ENCODE results near the gene VPS13A.
"Not testable (repeated sequence)": the region's sequence is repeated elsewhere in the genome, so short reads cannot be mapped to it uniquely, and the experiment has no call there.

Gene VPS13A

DNA sequence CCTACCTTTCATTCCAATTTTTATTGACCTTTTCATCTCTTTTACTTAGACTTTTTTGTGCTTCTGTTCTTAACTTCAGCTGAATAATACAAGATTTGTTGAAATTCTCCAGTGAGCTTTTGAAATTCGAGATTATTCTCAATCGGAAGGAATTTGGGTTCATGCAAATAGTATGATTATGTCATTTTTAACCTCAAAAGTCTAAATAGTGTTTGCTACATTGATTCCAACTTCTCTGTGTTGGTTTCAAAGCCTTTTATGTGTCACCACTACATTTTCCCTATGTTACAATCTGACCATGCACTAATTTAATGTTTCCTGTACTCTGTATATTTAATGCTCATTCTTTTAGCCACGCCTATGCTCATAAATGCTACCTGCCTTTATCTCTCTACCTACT, 44.1 kb downstream of the VPS13A start:
- H3K4me3 Mint-ChIP-seq = no peak overlapping the region
- H3K9me3 Mint-ChIP-seq = no peaks in the 10 kb centered on the region
- H3K27me3 Mint-ChIP-seq = no peaks in the 10 kb centered on the region

DNA sequence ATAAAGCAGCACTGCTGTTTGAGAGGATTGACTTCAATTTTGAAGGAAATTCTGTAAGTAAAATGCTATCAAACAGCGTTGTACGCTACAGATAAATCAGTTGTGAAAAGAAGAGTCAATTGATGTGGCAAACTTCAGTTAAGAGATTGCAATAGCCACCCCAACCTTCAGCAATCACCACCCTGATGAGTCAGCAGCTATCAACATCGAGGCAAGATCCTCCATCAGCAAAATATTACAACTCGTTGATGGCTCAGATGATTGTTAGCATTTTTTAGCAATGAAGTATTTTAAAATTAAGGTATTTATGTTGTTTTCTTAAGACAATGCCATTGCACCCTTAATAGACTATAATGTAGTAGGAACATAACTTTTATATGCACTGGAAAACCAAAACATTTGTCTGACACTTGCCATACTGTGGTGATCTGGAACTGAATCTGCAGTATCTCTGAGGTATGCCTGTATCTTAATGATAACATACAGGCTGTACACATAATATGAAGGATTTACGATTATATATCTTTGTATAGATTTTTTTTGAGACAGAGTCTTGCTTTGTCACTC, 47.5 kb downstream of the VPS13A start:
- Mint-ChIP-seq H3K4me1 (no peaks in the 10 kb centered on the region), H3K27ac (no peak overlapping the region), H3K27me3 (no peaks in the 10 kb centered on the region), H3K4me3 (no peak overlapping the region), H3K9me3 (peaks cover 1% of the 10 kb centered on the region), H3K36me3 (peaks cover 36% of the 10 kb centered on the region)
- no peak for DNase-seq (ENCODE audit: low spot score in 2 of 2)
- ATAC-seq (ENCODE audit: low read depth) = no peak

More for the DNA sequence above, 44.1 kb downstream of the VPS13A start:
- H3K36me3 Mint-ChIP-seq = peaks cover 33% of the 10 kb centered on the region
- H3K27ac Mint-ChIP-seq = no peak overlapping the region
- DNase-seq (ENCODE audit: low spot score in 2 of 2) (no peak), ATAC-seq (ENCODE audit: low read depth) (no peak)
- no peaks in the 10 kb centered on the region for H3K4me1 Mint-ChIP-seq

DNA sequence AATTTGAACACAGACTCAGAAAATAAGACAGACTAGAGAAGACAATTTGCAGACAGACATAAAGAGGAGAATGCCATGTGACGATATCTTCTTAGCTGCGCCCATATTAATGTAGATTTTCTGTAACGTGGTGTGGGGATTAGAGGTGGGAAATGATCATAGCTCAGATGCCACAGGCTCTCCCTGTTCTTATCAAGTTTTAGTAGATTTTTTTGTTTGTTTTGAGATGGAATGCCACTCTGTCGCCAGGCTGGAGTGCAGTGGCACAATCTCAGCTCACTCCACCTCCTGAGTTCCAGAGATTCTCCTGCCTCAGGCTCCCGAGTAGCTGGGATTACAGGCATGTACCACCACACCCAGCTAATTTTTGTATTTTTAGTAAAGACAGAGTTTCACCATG, 59.4 kb downstream of the VPS13A start:
- Mint-ChIP-seq H3K9me3 (peaks cover 2% of the 10 kb centered on the region), H3K27ac (no peak overlapping the region), H3K36me3 (peaks cover 24% of the 10 kb centered on the region), H3K27me3 (no peaks in the 10 kb centered on the region), H3K4me3 (no peak overlapping the region), H3K4me1 (no peaks in the 10 kb centered on the region)
- no peak for ATAC-seq (ENCODE audit: low read depth)
- DNase-seq (ENCODE audit: low spot score in 2 of 2) = no peak

DNA sequence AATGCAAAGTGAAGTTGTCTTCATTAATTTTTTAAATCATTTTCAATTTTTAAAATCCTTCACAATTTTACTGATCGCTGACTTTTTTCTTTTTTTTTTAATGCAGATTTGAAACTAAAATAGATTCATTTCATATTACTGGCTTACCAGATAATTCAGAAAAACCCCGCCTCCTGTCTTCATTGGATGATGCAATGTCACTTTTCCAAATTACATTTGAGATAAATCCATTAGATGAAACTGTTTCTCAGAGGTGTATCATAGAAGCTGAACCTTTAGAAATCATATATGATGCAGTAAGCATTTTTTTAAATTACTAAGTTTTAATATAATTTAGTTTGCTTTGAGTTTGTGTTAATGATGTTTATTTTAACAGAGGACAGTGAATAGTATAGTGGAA, 60.6 kb downstream of the VPS13A start:
- no peaks in the 10 kb centered on the region for H3K4me1 Mint-ChIP-seq
- DNase-seq (ENCODE audit: low spot score in 2 of 2) (no peak), ATAC-seq (ENCODE audit: low read depth) (no peak)
- peaks cover 20% of the 10 kb centered on the region for H3K36me3 Mint-ChIP-seq
- no peak overlapping the region for H3K27ac Mint-ChIP-seq
- H3K4me3 Mint-ChIP-seq = no peak overlapping the region
- H3K9me3 Mint-ChIP-seq = no peaks in the 10 kb centered on the region
- H3K27me3 Mint-ChIP-seq = no peaks in the 10 kb centered on the region

DNA sequence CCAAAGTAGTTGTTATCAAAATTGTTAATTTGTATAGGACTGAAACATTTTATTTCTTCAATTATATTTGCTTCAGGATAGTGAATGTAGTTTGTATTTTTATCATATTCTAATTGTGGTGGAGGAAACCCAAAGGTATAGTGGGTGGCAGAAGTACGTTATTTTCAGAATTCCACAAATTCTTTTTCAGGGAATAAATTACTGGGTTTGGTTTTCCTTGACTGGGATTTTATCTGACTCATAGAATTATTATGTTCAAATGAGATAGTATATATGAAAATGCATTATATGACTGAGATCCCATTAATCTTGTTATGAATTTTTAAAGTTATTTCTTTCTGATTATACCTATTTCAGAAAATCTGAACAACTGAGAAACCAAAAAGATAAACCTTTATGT, 73.7 kb downstream of the VPS13A start:
- Mint-ChIP-seq H3K4me1 (no peaks in the 10 kb centered on the region), H3K4me3 (no peak overlapping the region), H3K9me3 (peaks cover 6% of the 10 kb centered on the region), H3K27me3 (no peaks in the 10 kb centered on the region), H3K36me3 (peaks cover 29% of the 10 kb centered on the region), H3K27ac (no peak overlapping the region)
- DNase-seq (ENCODE audit: low spot score in 2 of 2) (no peak), ATAC-seq (ENCODE audit: low read depth) (no peak)

DNA sequence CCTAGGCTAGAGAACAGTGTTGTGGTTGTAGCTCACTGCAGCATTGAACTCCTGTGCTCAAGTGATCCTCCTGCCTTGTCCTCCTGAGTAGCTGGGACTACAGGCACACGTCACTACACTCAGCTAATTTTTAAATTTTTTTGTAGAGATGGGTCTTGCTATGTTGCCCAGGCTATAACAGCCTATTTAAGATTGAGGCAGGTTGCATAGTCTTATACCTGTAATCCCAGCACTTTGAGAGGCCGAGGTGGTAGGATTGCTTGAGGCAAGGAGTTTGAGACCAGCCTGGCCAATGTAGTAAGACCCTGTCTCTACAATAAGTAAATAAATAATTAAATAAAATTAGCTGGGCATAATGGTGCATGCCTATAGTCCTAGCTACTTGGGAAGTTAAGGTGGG, 79.9 kb downstream of the VPS13A start:
- H3K27me3 Mint-ChIP-seq = no peaks in the 10 kb centered on the region
- H3K27ac Mint-ChIP-seq = no peak overlapping the region
- H3K9me3 Mint-ChIP-seq = peaks cover 13% of the 10 kb centered on the region

DNA sequence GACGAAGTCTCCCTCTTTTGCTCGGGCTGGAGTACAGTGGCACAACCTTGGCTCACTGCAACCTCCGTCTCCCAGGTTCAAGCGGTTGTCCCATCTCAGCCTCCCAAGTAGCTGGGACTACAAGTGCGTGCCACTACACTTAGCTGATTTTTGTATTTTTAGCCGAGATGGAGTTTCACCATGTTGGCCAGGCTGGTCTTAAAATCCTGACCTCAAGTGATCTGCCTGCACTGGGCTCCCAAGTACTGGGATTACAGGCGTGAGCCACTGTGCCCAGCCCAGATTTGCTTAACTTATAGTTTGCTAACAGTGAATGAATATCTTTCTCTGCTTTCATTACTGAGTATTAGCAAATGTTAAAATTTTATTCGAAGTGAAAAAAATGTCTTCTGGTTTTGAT, 84.3 kb downstream of the VPS13A start:
- H3K4me3 Mint-ChIP-seq = no peak overlapping the region
- peaks cover 9% of the 10 kb centered on the region for H3K9me3 Mint-ChIP-seq
- DNase-seq (ENCODE audit: low spot score in 2 of 2) (no peak), ATAC-seq (ENCODE audit: low read depth) (no peak)
- H3K4me1 Mint-ChIP-seq = no peaks in the 10 kb centered on the region
- no peaks in the 10 kb centered on the region for H3K27me3 Mint-ChIP-seq
- no peak overlapping the region for H3K27ac Mint-ChIP-seq
- peaks cover 47% of the 10 kb centered on the region for H3K36me3 Mint-ChIP-seq

More for the DNA sequence above, 79.9 kb downstream of the VPS13A start:
- ATAC-seq (ENCODE audit: low read depth) (no peak), DNase-seq (ENCODE audit: low spot score in 2 of 2) (no peak)
- Mint-ChIP-seq H3K36me3 (peaks cover 40% of the 10 kb centered on the region), H3K4me3 (no peak overlapping the region), H3K4me1 (no peaks in the 10 kb centered on the region)

DNA sequence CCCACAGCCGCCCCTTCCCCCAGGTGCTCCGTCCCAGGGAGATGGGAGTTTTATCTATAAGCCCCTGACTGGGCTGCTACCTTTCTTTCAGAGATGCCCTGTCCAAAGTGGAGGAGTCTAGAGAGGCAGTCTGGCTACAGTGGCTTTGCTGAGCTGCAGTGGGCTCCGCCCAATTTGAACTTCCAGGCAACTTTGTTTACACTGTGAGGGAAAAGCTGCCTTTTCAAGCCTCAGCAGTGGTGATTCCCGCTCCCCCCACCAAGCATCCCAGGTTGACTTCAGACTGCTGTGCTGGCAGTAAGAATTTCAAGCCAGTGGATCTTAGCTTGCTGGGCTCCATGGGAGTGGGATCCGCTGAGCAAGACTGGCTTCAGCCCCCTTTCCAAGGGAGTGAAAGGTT, 90.4 kb downstream of the VPS13A start:
- not testable (repeated sequence) for ATAC-seq (ENCODE audit: low read depth); H3K27ac Mint-ChIP-seq; H3K27me3 Mint-ChIP-seq; DNase-seq (ENCODE audit: low spot score in 2 of 2); H3K4me1 Mint-ChIP-seq; H3K4me3 Mint-ChIP-seq; H3K9me3 Mint-ChIP-seq
- peaks cover 41% of the 10 kb centered on the region for H3K36me3 Mint-ChIP-seq

DNA sequence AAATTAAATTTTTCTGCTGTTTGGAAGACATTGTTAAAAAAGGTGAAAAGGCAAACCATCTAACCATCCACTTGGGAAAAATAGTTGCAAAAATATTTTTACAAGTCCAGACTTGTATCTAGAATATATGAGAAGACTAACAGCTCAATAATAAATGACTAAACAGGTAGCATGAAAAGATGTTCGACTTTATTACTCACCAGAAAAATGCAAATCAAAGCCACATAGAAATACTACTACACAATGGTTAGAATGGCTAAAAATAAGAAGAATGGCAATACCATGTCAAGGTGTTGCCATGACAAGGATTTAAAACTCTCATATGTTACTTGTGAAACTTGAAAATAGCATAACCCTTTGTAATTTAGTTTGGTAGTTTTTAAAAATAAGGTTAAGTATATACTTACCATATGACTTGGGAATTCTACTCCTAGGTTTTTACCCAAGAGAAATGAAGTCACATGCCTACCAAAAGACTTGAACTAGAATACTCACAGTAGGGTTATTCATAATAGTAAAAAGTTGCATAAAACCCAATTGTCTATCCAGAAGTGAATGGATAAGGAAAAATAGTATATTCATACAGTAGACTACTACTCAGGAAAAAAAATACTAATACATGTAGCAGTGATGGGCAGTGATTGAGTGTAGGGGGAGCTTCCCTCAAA, 93.8 kb downstream of the VPS13A start:
- Mint-ChIP-seq H3K36me3 (peaks cover 19% of the 10 kb centered on the region), H3K4me3 (no peak overlapping the region), H3K4me1 (no peaks in the 10 kb centered on the region), H3K9me3 (no peaks in the 10 kb centered on the region), H3K27ac (no peak overlapping the region), H3K27me3 (no peaks in the 10 kb centered on the region)
- no peak for ATAC-seq (ENCODE audit: low read depth)
- DNase-seq (ENCODE audit: low spot score in 2 of 2) = no peak

DNA sequence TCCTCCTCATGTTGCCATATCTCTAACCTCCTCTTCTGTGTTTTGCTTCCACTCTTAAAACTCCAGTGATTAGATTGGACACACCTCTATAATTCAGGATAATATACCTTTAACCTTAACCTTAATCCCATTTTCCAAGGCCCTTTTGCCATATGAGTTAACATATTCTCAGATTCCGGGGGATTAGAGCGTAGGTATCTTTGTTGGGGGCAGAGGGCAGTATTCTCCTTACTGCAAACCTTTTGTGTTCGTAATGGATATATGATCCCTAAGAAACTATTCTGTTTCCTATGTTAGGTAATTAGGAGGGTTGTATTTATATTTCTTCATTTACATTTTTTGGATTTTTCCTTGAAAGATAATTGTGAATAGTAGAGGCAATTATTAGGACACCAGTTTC, 99.5 kb downstream of the VPS13A start:
- peaks cover 15% of the 10 kb centered on the region for H3K36me3 Mint-ChIP-seq
- H3K27me3 Mint-ChIP-seq = no peaks in the 10 kb centered on the region
- no peak overlapping the region for H3K27ac Mint-ChIP-seq
- peaks cover 2% of the 10 kb centered on the region for H3K4me1 Mint-ChIP-seq
- H3K4me3 Mint-ChIP-seq = no peak overlapping the region
- H3K9me3 Mint-ChIP-seq = no peaks in the 10 kb centered on the region
- ATAC-seq (ENCODE audit: low read depth) = no peak
- DNase-seq (ENCODE audit: low spot score in 2 of 2) = no peak

DNA sequence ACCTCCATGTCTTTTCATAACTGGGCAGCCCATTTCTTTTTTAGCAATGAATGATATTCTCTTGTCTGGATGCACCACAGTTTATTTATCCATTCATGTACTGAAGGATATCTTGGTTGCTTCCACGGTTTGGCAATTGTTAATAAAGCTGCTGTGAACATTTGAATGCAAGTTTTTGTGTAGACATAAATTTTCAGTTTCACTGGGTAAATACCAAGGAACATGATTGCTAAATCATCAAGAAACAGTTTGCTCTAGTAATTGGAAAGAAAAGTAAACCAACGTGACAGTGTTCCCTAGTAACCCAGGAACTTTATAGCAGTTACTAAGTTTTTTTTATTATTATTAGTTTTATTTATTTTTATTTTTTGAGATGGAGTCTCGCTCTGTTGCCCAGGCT, 100.4 kb downstream of the VPS13A start:
- H3K4me1 Mint-ChIP-seq = peaks cover 2% of the 10 kb centered on the region
- DNase-seq (ENCODE audit: low spot score in 2 of 2) = no peak
- no peaks in the 10 kb centered on the region for H3K9me3 Mint-ChIP-seq
- peaks cover 12% of the 10 kb centered on the region for H3K36me3 Mint-ChIP-seq
- H3K27me3 Mint-ChIP-seq = no peaks in the 10 kb centered on the region
- no peak overlapping the region for H3K27ac Mint-ChIP-seq
- no peak for ATAC-seq (ENCODE audit: low read depth)
- H3K4me3 Mint-ChIP-seq = no peak overlapping the region

DNA sequence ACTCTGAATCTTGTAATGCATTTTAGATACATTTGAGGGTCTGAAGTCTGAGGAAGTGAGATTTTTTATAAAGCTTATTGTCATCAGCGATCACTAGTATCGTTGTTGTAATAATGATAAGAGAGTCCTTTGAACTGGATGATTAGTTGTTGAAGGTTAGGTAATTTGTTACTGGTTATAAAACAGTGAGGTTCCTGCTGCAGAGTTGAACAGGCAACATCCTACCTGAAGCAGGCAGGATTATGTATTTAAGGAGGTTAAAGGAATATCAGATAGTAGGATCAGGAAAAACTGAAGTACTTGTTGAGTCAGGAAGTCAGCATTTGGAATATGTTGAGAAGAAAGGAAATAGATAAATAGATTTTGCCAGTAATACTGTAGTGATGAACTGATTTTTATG, 106.7 kb downstream of the VPS13A start:
- ATAC-seq (ENCODE audit: low read depth) (no peak), DNase-seq (ENCODE audit: low spot score in 2 of 2) (no peak)
- Mint-ChIP-seq H3K27me3 (no peaks in the 10 kb centered on the region), H3K27ac (peak overlapping the region; percentile 58), H3K4me1 (peaks cover 2% of the 10 kb centered on the region), H3K4me3 (no peak overlapping the region), H3K9me3 (peaks cover 14% of the 10 kb centered on the region), H3K36me3 (peaks cover 40% of the 10 kb centered on the region)

DNA sequence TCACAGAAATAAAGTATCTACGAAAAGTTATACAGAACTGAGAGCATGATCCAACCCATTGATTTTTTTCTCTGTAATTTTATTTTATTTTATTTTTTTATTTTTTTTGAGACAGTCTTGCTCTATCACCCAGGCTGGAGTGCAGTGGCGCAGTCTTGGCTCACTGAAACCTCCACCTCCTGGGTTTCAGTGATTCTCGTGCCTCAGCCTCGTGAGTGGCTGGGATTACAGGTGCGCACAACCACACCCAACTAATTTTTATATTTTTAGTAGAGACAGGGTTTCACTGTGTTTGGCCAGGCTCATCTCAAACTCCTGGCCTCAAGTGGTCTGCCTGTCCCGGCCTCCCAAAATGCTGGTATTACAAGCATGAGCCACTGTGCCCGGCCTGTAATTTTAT, 107.3 kb downstream of the VPS13A start:
- no peaks in the 10 kb centered on the region for H3K4me1 Mint-ChIP-seq
- peaks cover 39% of the 10 kb centered on the region for H3K36me3 Mint-ChIP-seq
- H3K27ac Mint-ChIP-seq = no peak overlapping the region
- DNase-seq (ENCODE audit: low spot score in 2 of 2) (no peak), ATAC-seq (ENCODE audit: low read depth) (no peak)
- H3K9me3 Mint-ChIP-seq = peaks cover 14% of the 10 kb centered on the region
- H3K4me3 Mint-ChIP-seq = no peak overlapping the region
- H3K27me3 Mint-ChIP-seq = no peaks in the 10 kb centered on the region

DNA sequence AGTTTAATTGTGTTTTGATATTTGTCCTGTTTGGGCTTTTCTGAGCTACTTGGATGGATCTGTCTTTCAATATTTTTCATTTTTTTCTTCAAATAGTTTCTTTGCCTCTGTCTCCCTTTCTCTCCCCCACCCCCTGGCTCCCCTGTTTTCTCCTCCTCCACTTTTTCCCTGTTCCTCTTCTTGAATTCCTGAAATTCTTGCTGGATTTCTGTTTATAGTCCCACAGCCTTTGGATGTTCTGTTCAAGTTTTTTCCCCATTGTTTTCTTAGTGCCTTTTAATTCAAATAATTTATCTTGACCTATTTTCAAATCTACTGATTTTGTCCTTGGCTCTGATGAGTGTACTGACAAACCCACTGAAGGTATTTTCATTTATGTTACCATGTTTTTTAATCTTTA, 113.0 kb downstream of the VPS13A start:
- peaks cover 42% of the 10 kb centered on the region for H3K36me3 Mint-ChIP-seq
- H3K27me3 Mint-ChIP-seq = no peaks in the 10 kb centered on the region
- DNase-seq (ENCODE audit: low spot score in 2 of 2) (no peak), ATAC-seq (ENCODE audit: low read depth) (no peak)
- peaks cover 14% of the 10 kb centered on the region for H3K9me3 Mint-ChIP-seq
- H3K27ac Mint-ChIP-seq = no peak overlapping the region
- H3K4me1 Mint-ChIP-seq = peaks cover 2% of the 10 kb centered on the region
- no peak overlapping the region for H3K4me3 Mint-ChIP-seq

DNA sequence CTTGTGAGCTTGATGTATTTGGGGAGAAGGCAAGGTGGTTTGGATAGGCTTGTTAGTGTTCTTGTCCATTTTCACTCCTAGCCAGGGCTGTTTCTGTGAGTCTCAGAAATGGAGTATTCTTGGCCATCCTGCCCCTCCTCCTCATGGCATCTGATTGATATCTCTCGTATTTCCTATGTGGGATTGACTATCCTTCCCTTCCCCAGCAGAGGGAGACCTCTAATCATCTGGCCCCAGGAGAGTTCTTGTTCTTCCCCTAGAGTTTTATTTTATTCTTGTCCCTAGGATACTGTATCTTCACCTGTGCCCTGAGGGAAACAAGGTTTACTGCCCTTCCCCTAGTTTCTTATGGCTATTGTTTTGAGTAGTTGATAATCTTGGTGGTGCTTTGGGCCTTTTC, 114.4 kb downstream of the VPS13A start:
- Mint-ChIP-seq H3K27me3 (no peaks in the 10 kb centered on the region), H3K4me1 (peaks cover 2% of the 10 kb centered on the region), H3K9me3 (peaks cover 14% of the 10 kb centered on the region), H3K27ac (no peak overlapping the region), H3K36me3 (peaks cover 31% of the 10 kb centered on the region), H3K4me3 (no peak overlapping the region)
- DNase-seq (ENCODE audit: low spot score in 2 of 2) (no peak), ATAC-seq (ENCODE audit: low read depth) (no peak)

Data from memory B cell (primary cell).